ENCODE results near the gene ERGIC1.

Gene ERGIC1

GRCh38 chr5:172910828-172911627 lies 77.0 kb downstream of the ERGIC1 start:
- no peaks in the 10 kb centered on the region for H3K4me1 ChIP-seq
- H3K36me3 ChIP-seq (ENCODE audit: control insufficient read depth, insufficient read depth, low read length) = no peaks in the 10 kb centered on the region
- H2AFZ ChIP-seq = no peak overlapping the region
- H3K9ac ChIP-seq = no peak overlapping the region
- H3K79me2 ChIP-seq = no peaks in the 10 kb centered on the region
- peak; percentile 25 for TF ChIP-seq CTCF (IDR thresholded peaks at IDR 0.05)
- H3K9me3 ChIP-seq (ENCODE audit: control insufficient read depth, low read length) = no peaks in the 10 kb centered on the region
- H3K4me3 ChIP-seq (ENCODE audit: low read depth, low read length) = no peak overlapping the region
- no peak overlapping the region for H3K4me2 ChIP-seq (ENCODE audit: low read length)
- H3K27me3 ChIP-seq (ENCODE audit: control insufficient read depth, insufficient read depth, low read length) = no peaks in the 10 kb centered on the region
- H3K27ac ChIP-seq = peak overlapping the region; percentile 33

- H3K4me1 ChIP-seq = no peaks in the 10 kb centered on the region
- peak overlapping the region; percentile 33 for H3K27ac ChIP-seq
- no peak overlapping the region for H2AFZ ChIP-seq
- H3K36me3 ChIP-seq (ENCODE audit: control insufficient read depth, insufficient read depth, low read length) = no peaks in the 10 kb centered on the region
- TF ChIP-seq CTCF (IDR thresholded peaks at IDR 0.05) = no peak
- no peaks in the 10 kb centered on the region for H3K27me3 ChIP-seq (ENCODE audit: control insufficient read depth, insufficient read depth, low read length)
- H3K4me3 ChIP-seq (ENCODE audit: low read depth, low read length) = no peak overlapping the region
- no peaks in the 10 kb centered on the region for H3K9me3 ChIP-seq (ENCODE audit: control insufficient read depth, low read length)
- no peak overlapping the region for H3K9ac ChIP-seq
- H3K4me2 ChIP-seq (ENCODE audit: low read length) = no peak overlapping the region
- H3K79me2 ChIP-seq = no peaks in the 10 kb centered on the region
Measured at GRCh38 chr5:172911628-172911880, 77.5 kb downstream of the ERGIC1 start.

- H3K9ac ChIP-seq = no peak overlapping the region
- no peaks in the 10 kb centered on the region for H3K27me3 ChIP-seq (ENCODE audit: control insufficient read depth, insufficient read depth, low read length)
- H3K9me3 ChIP-seq (ENCODE audit: control insufficient read depth, low read length) = no peaks in the 10 kb centered on the region
- H3K36me3 ChIP-seq (ENCODE audit: control insufficient read depth, insufficient read depth, low read length) = no peaks in the 10 kb centered on the region
- H3K27ac ChIP-seq = peak overlapping the region; percentile 33
- no peak overlapping the region for H3K4me3 ChIP-seq (ENCODE audit: low read depth, low read length)
- no peaks in the 10 kb centered on the region for H3K79me2 ChIP-seq
- no peak overlapping the region for H3K4me2 ChIP-seq (ENCODE audit: low read length)
- no peaks in the 10 kb centered on the region for H3K4me1 ChIP-seq
- H2AFZ ChIP-seq = no peak overlapping the region
- no peak for TF ChIP-seq CTCF (IDR thresholded peaks at IDR 0.05)
Measured at GRCh38 chr5:172911976-172912375, 77.9 kb downstream of the ERGIC1 start.

- H3K4me3 ChIP-seq (ENCODE audit: low read depth, low read length) = no peak overlapping the region
- H3K9me3 ChIP-seq (ENCODE audit: control insufficient read depth, low read length) = no peaks in the 10 kb centered on the region
- H3K4me1 ChIP-seq = no peaks in the 10 kb centered on the region
- H3K4me2 ChIP-seq (ENCODE audit: low read length) = no peak overlapping the region
- no peak overlapping the region for H2AFZ ChIP-seq
- H3K79me2 ChIP-seq = no peaks in the 10 kb centered on the region
- H3K9ac ChIP-seq = no peak overlapping the region
- no peak overlapping the region for H3K27ac ChIP-seq
- TF ChIP-seq CTCF (IDR thresholded peaks at IDR 0.05) = no peak
- no peaks in the 10 kb centered on the region for H3K27me3 ChIP-seq (ENCODE audit: control insufficient read depth, insufficient read depth, low read length)
- no peaks in the 10 kb centered on the region for H3K36me3 ChIP-seq (ENCODE audit: control insufficient read depth, insufficient read depth, low read length)
Measured at GRCh38 chr5:172913117-172913850, 79.2 kb downstream of the ERGIC1 start.

Measured in parathyroid adenoma (tissue), 2 donors.